Colon (tissue), 2 donors: ENCODE data around the gene LIPE.

Source experiments
- FAIRE-seq: peaks from 2 replicates; lab custom pipeline; 2012; peaks lifted over from hg19 to GRCh38; lab: Jason Lieb, UNC
- donor health status: control.
- donor health status: control.

The LIPE gene

DNA sequence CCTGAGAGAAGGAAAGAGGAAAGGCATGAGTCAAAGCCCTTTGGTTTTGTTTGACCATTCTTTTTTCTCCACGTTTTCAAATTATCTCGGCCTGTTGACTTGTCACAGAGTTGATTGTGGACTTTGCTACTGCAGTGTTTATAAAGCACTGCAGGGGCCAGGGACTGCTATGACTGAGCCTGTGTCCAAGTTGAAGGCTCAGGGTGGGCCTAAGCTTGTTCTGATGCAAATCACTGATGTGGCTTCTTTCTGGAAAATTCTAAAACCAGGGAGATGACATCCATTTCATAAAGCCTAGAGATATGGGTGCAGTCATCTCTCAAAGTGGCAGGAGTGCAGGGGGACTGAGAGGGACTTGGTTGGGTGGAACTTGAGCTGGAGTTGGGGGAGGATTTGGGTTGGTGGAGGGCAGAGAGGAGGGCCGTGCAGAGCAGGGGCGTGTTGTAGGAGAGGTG, 16.8 kb upstream of the LIPE start:
- no peak for FAIRE-seq

DNA sequence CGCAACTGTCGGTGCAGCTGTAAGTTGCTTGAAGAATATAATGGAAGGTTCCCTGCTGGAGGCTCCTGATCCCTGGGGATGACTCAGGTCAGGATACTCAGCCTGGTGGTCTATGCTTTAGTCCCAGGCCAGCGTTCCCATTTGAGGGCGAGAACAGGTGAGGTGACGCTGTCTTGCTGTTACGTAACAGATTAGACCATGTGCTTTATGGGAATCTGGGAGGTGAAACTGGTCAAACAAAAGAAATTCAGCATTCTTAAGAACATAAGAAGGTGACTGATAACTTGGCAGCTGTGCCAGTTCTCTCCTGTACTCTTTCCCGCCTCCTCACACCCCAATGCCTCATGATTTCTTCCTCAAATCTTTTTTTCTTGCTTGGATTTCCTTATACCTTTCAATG, 15.6 kb upstream of the LIPE start, which contains the start of gene CXCL17:
TSS of gene CXCL17 (minus strand) at position 114 of the 400 bp plus-strand sequence. CDS start 114 bp downstream, outside the sequence.
- no peak for FAIRE-seq

DNA sequence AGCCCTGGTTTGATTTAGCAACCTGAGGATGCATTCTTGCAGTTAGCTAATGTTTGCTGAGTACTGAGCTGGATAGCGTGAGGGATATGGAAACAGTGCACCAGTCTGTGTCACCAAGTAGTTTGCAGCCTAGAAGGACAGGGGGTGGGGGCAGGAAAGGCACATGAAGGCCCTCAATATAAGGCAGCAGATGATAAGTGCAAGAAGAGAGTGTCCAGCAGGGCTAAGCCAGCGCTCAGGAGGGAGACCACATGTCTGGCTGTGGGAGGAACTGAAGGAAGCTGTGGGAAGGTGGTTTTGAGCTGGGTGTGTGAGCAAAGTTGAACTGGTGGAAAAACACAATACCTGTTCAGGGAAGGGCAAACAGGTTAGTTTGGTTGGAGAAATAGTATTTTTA, 13.9 kb upstream of the LIPE start:
- FAIRE-seq = no peak

DNA sequence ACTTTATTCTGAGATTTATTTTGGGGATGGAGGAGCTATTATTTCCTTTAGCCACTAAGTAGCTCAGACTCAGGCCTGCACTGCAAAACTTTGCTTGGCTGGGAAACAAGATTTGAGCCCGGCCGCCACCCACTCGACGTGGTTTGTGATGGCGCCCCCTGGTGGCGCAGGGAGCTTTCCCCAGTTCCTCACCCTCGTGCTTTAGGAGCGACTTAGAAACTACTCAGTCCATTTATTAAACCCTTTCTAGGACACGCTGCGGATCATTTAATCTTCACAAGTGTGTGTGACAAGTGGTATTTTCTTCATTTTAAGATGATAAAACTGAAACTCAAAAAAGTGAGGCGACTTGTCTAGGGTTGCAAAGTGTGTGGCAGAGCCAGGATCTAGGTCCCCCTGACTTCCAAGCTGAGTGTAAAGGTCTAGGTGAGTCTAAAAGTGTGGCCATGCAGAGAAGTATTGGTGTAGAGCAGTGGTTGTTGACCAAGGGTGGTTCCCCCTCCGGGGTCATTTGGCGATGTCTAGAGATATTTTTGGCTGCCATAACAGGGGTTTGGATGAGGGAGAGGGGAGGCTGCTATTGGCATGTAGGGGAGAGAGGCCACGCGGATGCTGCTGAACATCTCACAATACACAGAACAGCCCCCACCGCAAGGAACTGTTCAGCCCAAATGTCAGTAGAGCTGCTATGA, 13.3 kb upstream of the LIPE start:
- no peak for FAIRE-seq

DNA sequence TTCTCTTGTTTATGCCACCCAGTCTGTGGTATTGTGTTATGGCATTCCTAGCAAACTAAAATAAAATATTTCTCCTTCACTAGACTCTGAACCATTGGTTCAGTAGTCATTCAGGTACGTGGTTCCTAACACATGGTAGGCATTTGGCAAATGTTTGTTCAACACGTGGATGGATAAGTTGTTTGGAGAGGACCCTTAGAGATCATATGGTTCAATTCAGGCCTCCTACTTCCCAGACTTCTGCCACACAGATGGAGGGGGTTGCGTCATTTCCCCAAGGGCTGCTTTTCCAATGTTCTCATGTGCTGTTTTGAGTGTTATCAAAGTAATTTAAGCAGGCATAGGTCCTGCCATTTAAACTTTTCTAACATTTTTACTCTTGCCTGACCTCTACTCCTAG, 8.8 kb upstream of the LIPE start:
- FAIRE-seq = no peak

DNA sequence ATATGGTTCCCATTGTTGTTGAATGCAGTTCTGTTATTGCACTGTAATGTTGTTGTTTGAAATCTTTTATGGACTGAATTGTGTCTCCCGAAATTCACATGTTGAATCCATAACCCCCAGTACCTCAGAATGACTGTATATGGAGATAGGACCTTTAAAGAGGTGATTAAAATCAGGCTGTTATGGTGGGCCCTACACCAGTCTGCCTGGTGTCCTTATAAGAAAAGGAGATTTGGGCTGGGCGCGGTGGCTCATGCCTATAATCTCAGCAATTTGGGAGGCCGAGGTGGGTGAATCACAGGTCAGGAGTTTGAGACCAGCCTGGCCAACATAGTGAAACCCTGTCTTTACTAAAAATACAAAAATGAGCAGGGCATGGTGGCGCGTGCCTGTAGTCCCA, 8.1 kb upstream of the LIPE start:
- no peak for FAIRE-seq

DNA sequence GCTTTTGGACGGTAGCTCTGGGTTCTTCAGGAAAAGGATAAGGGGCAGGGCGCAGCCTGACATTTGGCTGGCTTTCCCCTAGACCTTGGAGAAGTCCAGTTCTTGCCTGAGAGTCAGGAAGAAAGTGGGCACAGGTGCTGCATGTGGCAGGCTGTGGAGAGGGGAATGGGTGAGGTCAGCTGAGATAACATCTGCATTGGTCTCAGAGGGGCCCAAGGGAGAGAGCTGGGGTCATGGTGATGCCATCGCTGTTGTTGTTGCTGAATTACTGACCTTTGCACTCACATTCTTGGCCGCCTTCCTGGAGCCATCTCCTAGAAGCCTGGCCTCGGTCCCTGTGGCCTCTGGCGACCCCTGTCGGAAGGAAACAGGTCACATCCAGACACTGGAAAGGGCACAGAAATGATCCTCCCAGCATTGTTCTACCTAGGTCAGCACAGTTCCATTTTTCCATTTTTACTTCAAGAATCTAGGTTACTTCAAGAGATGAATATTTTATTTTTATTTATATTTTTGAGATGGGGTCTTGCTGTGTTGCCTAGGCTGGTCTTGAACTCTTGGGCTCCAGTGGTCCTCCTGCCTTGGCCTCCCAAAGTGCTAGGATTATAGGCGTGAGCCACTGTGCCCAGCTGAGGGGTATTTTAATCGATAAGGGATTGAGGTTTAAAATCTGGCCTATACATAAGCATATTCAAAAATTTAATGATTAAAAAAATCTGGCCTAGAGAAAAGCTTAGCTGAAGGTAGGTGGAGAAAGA, 6.5 kb upstream of the LIPE start:
- no peak for FAIRE-seq

DNA sequence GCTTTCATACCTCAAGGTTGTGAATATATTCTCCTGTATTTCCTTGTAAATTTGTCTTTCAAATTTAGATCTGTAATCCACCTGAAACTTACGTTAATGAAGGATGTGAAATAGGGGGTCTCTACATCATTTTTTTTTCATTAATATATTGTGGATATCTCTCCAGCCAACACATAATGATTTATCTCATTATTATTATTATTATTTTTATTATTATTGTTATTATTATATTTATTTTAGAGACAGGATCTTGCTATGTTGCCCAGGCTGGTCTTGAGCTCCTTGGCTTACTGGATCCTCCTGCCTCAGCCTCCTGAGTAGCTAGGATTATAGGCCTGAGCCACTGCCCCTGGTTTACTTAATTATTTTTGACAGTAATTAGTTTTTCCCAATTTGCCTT, 4.3 kb upstream of the LIPE start:
- FAIRE-seq = no peak

DNA sequence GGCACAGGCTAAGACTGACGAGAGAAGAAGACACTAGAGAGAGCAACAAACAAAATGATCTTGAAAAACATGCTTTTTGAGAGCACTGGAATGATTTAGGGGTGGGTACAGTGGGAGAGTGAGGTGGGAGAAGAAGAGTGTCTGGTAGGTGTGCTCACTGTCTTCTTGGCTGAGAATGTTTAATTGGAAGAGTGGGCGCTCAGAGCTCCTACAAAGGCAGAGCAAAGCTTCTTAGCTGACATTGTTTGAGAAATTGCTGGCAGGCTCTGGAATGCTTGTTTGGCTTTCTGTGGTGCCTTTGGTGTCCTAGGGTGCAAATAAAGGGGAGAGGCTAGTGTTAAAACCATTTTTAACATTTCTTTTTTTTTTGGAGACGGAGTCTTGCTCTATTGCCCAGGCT, 1.5 kb upstream of the LIPE start:
- FAIRE-seq = no peak

DNA sequence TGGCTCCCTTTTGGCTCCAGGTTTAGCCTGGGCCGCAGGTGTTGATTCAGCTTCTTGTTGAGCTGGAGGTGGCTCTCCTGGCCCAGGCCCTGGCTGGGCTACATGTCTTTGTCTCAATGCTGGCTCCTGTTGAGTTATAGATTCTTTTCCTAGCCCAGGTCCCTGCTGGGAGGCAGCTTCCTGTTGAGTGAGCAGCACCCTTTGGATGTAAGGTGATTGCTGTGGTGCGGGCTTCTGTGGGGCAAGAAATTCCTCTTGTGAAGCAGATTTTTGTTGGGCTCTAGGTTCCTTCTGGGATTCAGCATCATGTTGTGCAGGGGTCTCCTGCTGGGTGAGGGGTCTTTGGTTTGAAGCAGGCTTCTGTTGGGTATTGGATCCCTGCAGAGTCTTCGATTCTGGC, 545 bp downstream of the LIPE start:
- no peak for FAIRE-seq

DNA sequence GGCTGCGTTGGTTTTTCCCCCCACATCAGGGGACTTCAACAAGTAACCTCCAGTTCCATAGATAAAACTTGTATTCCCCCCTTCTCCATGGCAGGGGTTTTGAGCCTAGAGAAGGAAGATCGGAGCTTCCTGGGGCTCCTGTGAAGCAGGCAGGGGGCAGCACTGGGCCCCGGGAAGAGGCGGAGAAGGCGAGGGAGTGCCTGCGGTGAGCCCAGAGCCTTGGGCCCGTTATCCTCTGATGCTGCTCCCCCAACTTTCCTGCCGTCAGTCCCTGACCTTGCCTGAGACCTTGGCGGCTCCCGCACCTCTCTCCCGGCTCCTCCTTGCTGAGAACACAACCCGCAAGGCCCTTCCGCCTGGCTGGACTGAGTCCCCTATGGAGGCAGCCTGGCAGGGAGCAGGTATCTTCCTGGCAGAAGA, 2.5 kb downstream of the LIPE start:
- FAIRE-seq = no peak

DNA sequence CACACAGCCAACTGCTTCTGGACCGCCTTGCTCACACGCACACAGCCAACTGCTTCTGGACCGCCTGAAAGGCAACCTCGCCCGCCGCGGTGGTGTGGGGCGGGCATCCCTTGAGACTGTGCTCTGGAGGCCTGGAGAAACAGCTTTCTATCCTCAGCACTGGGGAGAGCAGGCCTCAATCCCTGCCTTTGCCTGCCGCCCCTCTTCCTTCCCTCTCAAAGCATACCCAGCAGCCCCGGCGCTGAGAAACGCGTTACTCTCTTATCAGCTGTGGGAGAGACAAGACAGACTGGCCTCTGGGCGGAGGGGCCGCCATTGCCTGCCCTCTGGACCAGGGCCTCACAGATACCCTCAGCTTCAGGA, 2.9 kb downstream of the LIPE start:
- no peak for FAIRE-seq

DNA sequence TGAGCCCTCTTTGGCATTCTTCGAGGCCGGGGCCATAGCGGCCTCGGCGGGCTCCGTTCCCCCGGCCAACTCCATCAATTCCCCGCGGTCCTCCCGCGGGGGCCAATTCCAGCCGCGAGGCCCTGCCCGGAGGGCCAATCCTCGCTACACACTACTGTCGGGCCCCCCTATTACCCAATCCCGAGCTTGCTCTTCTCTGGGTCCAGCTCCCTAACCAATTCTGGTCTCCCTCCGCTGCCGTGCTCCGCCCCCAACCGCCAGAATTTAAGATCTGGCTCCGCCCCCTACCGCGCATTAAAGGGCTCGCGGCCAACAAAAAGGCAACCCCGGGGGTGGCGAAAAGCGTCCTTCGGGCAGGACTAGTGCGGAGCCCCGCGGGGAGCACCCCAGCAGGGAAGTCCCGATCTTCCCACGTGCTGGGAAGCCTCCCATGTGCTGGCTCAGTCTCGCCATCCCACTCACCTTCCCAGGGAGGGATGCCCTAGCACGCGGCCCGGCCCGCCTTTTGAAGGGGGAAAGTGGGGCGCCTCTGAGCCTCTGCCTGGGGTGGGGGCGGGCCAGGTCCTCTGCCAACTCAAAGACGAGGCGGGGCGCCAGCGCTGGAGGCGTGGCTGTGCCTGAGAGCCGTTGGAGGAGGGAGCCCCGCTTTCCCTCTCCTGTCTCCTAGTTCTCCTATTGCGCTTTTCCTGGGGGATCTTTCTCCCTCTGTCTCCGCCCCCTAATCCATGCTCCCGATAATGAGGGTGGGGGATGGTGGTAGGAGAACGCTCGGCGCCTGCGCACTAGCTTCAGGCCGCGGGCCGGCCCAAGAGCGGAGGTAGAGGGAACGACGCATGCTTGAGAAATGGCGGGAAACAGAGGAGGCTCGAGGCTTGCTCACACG, 3.5 kb downstream of the LIPE start:
- FAIRE-seq = no peak

DNA sequence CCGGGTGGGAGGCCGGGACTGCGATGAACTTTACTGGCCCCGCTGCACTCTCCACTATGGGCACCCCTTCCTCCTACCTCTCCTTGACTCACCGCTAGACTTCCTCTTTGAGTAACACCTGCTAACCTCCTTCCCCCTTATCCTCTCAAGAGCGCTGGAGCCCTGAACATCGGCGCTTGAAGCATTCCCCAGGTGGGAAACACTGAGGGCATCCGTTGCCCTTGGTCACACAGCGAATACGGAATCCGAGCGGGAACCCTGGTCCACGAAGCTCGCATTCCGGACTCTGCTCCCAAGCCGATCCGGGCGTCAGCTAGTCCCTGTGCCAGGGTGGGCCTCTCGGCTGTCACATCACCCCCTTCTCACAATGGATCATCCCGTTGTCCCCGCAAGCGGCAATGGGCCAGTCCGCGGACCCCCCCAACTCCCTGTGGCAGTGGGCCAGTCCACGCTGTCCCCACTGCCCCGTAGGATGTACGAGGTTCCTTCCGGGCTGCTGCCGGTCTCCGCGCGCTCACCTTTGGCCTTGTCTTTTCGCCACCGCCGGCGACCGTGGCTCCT, 4.2 kb downstream of the LIPE start:
- FAIRE-seq = no peak

DNA sequence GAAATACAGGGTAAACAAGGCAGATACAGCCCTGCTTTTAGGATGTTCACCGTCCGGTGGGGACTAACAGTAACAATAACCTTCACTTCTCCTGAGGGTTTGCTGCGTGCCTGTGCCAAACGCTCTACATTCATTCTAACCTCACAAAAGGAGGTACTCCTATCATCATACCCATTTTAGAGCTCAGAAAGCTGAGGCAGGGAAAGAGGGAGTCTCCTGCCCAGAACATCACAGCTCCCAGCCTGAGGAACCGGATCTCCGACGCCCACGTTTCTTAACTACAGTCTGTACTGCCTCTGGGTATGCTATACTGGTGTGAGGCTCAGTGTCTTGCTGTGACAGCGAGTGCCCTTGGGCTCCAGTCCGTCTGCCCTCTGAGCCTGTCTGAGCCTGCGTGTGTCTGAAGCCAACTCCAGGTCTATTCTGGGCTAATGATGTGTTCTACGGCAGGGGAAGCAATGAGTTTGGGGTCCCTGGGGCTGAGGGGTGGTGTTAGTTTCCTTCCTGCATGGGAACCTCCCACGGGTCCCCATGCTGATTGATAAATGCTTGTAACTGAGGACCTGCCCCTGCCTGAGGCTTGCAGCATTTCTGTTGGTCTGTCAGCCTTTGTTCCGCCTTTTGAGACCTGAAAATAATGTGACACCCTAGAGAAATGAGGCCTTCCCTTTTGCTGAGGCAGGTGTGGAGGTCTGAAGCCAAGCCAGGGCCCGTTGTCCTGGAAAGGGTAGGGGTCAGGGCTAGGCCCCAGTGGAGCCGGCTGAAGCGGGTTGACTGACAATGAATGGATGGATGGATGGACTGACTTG, 4.9 kb downstream of the LIPE start:
- no peak for FAIRE-seq

DNA sequence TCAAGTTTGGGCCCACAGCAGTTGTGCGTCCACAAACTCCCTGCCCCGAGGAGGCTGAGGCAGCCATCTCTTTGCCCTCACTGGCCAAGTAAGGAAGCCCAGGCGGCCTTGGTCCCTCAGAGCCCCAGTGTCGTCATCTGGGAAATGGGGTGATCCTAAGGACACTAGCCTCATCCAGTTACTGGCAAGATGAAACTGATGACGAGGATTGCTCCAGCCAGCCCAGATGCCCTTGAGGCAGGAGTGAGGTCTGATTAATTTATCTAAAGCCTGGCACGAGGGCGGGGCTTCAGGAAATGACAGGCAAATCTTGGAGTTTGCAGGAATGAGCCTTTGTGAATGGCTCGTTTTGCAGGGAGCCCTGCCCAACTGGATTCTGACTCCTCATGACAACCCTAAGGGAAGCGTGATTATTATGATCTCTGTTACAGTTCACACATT, 5.6 kb downstream of the LIPE start:
- FAIRE-seq = no peak

DNA sequence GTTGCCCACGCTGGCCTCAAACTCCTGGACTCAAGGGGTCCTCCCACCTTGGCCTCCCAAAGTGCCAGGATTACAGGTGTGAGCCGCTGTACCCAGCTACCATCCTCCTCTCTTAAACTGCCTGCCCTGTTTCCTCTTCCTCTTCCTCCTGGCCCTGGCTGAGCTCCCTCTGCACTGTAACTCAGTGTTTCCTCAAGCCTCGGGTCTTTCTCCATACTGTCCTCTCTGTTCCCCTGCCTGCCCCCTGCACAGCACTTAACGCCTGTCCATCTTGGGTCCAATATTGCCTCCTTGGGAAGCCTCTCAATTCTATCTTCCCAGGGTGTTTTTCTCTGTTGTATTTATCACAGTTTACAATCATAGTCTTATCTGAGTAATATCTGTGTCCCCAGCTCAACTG, 6.1 kb downstream of the LIPE start:
- FAIRE-seq = no peak

DNA sequence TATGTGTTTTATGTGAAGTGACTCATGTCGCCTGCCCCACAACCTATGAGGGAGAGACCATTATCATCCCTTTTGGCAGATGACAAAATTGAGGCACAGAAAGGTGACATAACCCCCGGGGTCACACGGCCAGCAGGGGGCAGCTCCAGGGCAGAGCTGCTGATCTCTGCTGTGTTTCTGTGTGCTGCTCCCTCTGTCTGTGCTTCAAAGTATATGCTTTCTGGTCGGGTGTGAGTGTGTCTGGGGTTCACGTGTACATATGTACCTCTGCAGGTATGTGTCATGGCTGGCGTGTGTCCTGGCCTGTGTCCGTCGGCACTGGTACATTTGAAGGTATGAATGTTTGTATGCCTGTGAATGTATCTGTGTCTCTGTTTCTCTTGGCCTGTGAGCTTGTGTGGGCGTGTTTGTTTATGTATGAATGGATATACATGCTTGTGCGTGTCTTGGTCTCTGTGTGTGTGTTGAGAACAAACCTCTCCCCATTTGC, 7.1 kb downstream of the LIPE start:
- no peak for FAIRE-seq

DNA sequence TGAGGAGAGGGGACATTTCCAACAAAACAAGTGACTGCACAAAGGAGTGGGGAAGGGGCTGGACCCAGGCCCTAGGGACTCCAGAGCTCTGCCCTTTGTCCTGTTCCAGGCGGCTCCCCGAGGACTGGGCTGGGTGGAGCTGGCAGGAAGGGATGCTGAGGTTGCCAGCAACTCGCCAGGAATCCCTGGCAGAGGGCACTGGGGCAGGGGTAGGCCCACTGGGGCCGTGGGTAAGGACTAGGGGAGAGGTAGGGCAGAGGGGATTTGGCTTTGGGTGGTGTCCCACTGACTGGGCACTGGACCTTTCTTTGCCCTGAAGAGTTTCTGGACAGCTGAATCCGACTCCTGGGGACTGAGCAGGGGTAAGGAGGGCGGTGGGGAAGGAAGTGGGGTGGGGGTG, 7.9 kb downstream of the LIPE start:
- FAIRE-seq = no peak

DNA sequence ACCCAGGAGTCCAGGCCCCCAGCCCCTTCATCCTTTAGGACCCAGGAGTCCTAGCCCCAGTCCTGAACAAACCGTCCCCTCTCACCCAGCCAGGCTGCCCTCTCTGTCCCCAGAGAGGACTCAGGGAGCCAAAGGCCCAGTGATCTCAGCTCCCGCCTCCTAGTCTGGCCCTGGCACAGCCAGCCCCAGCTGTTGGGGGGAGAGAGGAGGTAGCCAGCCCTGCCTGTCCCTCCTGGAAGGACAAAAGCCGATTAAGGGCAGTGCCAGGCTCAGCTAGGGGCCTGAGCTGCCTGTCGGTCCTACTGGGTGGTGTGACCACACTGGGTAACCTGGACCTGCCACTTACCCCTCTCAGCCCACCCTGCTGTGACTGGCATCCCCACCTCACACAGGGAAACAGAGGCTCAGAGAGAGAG, 14.5 kb downstream of the LIPE start:
- FAIRE-seq = no peak

DNA sequence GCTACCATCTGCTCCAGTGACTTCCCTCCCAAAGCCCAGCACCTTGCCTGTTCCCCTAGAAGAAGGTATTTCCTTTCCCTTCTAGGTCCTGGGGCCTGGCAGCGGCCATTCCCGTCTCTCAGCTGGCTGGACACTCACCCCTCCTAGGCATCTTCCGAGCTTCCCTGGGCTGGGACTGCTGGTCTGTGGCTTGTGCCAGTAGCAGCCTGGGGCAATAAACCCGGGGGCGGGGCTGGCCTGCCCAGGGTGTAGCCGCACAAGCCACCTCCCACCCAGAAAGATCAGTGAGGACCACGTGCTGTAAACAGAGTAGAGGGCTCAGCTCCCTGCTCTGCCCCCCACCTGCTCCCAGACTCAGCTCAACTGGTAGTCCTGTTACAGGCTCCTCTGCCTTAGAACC, 15.0 kb downstream of the LIPE start:
- no peak for FAIRE-seq
